COLO668 (cell line): ENCODE results near the gene SLC38A10.

Experiments used
- DNase-seq: peaks from one replicate; lab custom pipeline; 2025; ENCODE audit not compliant: unreplicated experiment; lab: John Stamatoyannopoulos, UW

Gene SLC38A10

DNA sequence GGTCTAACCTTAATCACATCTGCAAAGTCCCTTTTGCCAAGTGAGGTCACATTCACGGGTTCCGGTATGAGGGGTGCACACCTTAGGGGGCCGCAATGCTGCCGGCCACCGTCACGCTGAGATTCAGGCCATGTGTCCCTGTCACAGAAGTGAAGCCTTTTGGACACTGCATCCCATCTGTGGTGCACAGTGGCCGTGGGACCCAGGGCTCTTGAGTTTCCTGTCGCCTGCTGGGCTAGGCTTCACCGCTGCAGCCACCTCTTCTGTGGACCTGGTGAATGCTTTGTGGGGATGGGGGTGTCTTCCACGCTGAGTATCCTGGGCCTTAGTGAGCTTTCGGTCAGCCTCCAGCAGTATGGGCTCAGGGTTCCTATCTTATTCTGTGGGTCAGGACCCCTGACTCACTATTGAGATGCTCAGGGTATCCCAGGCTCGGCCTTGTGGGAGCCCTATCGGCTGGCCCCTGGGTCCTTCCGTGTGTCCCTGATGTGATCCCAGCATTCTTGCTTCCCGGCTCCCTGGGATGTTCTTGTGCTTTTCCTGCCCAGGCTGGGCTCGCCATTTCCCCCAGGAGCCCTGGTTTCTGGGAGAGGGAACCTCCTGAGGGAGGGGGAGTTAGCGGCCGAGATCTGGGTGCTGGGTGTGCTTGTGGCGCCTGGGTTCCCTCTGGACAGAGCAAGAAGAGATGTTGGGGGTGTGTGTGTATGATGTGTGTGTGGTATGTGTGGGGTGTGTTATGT, 4.9 kb upstream of the SLC38A10 start:
- DNase-seq = no peak

GRCh38 chr17:81298991-81299738, 4.1 kb upstream of the SLC38A10 start:
- no peak for DNase-seq

DNA sequence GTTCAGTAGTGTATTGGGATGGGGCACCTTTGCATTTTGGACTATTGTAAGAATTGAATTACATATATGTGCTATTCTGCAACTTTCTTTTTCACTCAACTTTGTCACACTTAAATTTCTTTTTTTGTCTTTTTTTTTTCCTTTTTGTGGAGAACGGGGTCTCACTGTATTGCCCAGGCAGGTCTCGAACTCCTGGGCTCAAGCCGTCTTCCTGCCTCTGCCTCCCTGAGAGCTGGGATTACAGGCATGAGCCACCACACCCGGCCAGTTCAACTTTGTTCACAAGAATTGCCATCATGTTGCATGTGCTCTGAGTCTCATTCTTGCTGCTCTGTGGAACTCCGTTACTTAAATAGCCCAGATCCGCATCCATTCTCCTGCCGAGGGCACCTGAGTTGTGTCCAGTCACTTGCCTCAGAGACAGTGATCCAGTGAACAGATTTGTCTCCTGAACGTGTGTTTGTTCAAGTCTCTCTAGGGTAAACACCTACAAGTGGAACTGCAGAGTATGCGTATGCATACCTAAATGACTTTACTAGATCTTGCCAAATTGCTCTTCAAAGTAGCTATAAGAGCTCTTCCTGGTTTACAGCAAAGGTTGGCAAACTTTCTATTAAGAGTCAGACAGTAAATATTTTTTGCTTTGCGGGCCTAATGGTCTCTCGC, 3.4 kb upstream of the SLC38A10 start:
- no peak for DNase-seq

DNA sequence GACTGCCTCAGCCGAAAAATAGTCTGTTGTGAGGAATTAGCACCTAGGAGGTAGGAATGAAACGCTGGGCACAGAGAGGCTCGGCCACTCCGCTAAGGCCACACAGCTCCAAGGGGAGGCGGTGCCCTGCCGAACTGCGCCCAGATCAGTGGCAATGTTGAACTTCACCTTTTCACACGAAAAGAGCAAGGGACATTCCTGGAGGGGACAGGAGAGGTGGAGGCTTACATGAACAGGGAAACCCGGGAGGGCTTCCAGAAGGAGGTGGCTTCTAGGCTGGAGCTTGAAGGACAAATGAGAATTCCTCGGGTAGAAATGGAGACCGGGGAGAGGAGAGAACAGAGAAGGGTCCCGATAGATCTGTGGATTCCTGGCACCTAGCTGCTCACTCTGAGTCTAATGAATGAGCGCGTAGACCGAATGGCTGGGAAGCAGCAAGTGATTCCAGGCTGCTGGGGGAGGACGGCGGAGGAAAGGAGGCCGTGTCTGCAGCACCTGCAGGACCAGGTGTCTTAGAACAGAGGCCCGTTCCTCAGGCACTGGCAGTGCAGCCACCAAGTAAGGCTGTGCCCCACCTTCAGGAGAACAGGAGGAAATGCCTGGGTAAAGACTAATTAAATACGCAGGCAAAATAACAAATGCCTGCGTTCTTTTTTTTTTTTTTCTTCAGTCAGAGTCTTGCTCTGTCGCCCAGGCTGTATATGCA, 722 bp upstream of the SLC38A10 start:
- DNase-seq = peak; percentile 27

DNA sequence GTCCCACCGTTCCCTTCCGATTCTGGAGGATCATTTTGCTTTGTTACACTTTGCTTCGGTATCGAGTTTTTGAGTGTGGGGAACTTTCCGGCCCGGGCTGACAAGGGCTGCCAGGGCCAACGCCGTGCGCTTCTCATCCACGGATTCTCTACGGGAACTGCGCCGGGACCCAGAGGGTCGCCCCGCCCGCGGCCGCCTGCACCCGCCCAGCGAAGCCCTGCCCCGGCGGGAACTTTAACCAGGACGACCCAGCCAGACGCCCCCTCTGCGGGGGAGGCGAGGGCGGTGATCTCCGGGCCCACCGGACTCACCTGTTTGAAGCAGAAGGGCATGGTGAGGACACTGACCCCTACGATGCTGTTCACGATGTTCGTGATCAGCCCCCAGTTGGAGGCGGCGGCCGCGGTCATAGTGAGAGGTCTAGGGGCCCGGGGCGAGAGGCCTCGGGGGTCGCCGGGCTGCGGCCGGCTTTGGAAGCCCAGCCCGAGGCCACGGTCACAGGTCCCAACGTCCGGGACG, 536 bp downstream of the SLC38A10 start:
- DNase-seq = peak; percentile 14

GRCh38 chr17:81292450-81292849, 2.7 kb downstream of the SLC38A10 start:
- DNase-seq = no peak

GRCh38 chr17:81291662-81292061, 3.4 kb downstream of the SLC38A10 start:
- DNase-seq = peak; percentile 54

DNA sequence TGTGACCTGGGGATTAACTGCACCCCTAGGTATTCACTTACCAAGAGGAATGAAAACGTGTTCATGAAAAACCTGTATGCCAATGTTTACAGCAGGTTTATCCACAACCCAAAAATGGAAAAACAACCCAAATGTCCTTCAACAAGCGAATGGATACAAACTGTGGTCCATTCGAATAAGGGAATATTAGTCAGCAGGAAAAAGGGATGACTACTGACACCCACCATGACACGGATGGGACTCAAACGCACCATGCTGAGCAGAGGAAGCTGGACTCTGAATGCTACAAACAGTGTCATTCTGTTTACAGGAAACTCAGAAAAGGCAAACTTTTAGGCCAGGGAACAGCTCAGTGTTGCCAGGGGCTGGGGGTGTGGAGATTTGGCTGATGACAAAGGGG, 4.9 kb downstream of the SLC38A10 start:
- no peak for DNase-seq

DNA sequence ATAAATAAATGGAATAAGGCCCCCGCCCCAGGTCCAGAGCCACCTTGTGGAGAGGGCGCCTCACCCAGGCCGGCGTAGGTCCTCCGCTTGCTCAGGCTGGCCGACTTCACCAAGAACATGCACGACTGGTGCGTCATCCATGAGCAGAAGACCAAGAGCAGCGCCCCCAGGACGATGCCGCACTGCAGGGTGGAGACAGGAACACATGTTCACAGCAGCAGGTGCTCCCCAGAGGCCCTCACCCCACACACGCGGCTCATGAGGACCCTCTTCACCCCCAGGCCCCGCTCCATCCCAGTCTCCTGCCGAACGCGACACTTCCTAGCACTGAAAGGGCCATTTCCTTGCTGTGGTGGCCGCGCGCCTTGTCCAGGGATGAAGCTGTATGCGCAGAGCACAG, 5.5 kb downstream of the SLC38A10 start:
- DNase-seq = no peak

DNA sequence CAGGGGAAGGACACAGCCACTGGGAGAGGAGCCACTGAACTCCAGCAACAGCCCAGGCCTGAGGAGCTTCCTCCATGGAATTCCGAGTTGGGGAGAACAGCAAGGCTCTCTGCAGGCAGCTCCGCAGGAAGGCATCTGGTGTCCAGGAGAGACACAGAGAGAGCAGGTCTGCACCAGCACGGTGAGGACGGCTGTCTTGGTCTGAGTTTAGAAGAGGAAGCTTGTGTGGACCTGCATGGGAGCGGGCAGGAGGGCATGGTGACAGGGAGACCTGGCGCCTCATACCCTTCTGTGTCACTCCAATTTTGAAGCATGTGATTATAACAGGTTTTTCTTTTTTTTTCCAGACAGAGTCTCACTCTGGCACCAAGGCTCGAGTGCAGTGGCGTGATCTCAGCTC, 6.4 kb downstream of the SLC38A10 start:
- no peak for DNase-seq

GRCh38 chr17:81287741-81288430, 7.2 kb downstream of the SLC38A10 start:
- DNase-seq = no peak

GRCh38 chr17:81287152-81287551, 8.0 kb downstream of the SLC38A10 start:
- no peak for DNase-seq

GRCh38 chr17:81286491-81287145, 8.5 kb downstream of the SLC38A10 start:
- DNase-seq = no peak

- DNase-seq = no peak
These were observed 9.2 kb downstream of the SLC38A10 start for GRCh38 chr17:81285894-81286293.

- DNase-seq = no peak
These were observed 9.8 kb downstream of the SLC38A10 start for GRCh38 chr17:81285179-81285878.

DNA sequence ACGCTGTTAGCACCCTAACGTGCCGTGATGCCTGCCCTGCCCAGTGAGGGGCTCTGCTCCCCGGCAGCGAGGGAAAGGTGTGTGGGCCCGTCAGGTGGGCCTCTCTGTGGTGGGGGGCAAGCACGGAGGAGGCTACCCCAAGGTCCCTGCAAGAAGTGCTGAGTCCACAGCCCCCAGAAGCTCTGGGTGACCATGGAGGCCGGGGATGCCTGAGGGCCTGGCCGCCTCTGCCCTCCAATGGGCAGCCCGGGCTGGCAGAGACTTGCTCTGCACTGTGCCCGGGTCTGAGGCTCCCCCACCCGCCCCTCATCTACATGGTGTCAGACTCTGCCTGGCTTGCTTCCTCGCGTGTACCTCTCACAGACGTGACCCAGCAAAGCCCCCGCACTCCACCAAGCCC, 12.2 kb downstream of the SLC38A10 start:
- DNase-seq = no peak

GRCh38 chr17:81282141-81282540, 13.0 kb downstream of the SLC38A10 start:
- no peak for DNase-seq

DNA sequence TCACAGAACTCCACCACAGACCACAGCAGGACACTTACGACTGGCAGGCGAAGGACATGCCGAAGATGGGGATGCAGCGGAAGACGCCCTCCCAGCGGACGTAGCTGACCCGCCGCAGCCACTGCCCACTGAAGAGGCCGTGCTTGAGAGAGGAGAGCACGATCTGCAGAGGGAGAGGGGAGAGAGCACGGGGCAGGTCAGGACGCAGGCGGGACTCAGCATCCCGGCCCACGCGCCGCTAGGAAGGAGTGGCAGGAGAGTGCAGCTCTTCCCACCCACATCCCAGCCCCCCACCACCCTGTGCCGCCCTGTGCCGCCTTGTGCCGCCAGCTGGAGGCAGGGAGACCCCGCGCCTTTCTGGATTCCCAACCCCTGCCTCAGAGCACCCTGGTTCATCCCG, 14.5 kb downstream of the SLC38A10 start:
- DNase-seq = no peak
